Thyroid gland (tissue), 4 donors: ENCODE results near the gene SKA3. TPM values are rescaled to one million over a fixed set of nuclear protein-coding genes. Genes with fewer than 3 reads are reported as not detected.

ENCODE experiments used
- DNase-seq, 2 donors: peaks; one replicate each; pipeline ENCODE4 v3.0.0-alpha.2; 2019
- H3K27ac ChIP-seq, 3 donors: fragments of 200-600 bp; sonication (generic); 1 replicate in 2 of 3; 2 replicates in 1 of 3; pipeline ENCODE4 v1.5.1; 2016 to 2019; ENCODE audit warnings: mild to moderate bottlenecking in 1 of 3, moderate library complexity in 1 of 3
- H3K27me3 ChIP-seq: fragments of 200-600 bp; sonication (generic); one replicate; pipeline ENCODE4 v1.5.1; 2019
- H3K36me3 ChIP-seq, 2 donors: fragments of 200-600 bp; sonication (generic); one replicate each; pipeline ENCODE4 v1.5.1; 2016 to 2019
- H3K4me1 ChIP-seq, 2 donors: fragments of 200-600 bp; sonication (generic); one replicate each; pipeline ENCODE4 v1.5.1; 2017 to 2019
- H3K4me3 ChIP-seq, 3 donors: fragments of 200-600 bp; sonication (generic); replicated peaks in 1 of 3; 1 replicate in 2 of 3; 2 replicates in 1 of 3; pipeline ENCODE4 v1.5.1; 2016; ENCODE audit warnings: mild to moderate bottlenecking in 1 of 3
- H3K9me3 ChIP-seq: fragments of 200-600 bp; sonication (generic); one replicate; pipeline ENCODE4 v1.5.1; 2017
- CTCF ChIP-seq, 6 experiments: fragments of 200-600 bp in 3 of 6; fragments of 450-650 bp in 3 of 6; sonication (generic) in 3 of 6; IDR thresholded peaks; one replicate each; pipeline ENCODE4 v1.5.1; 2016 to 2019; ENCODE audit warnings: antibody characterized with exemption in 6 of 6, mild to moderate bottlenecking in 2 of 6, inconsistent platforms in 1 of 6, moderate library complexity in 1 of 6
- POLR2A ChIP-seq, 2 donors: fragments of 450-650 bp; IDR thresholded peaks; one replicate each; pipeline ENCODE4 v1.6.1; 2017; ENCODE audit warnings: antibody characterized with exemption in 2 of 2, mild to moderate bottlenecking in 2 of 2, moderate library complexity in 1 of 2
- WGBS, 2 donors: methylation state at CpG; one replicate each; pipeline ENCODE4 v1.1.5; 2017; 5-methylcytosine and 5-hydroxymethylcytosine counted together
- intact Hi-C: fragments of 100-400 bp; cut with DNase I; formaldehyde crosslinking; loops from one replicate; pipeline ENCODE4 v1.15.1; 2023
- small RNA-seq: library from RNA; depleted of rRNA; stranded (forward); fragments of <200 nt; gene quantifications from one replicate; pipeline ENCODE3, GENCODE V24; 2016
- total RNA-seq, 4 donors: library from RNA; depleted of rRNA; stranded (reverse); fragments of >200 nt; gene quantifications; one replicate each; pipeline ENCODE4 v1.2.3, GENCODE V29; 2016

SKA3 gene
- total RNA-seq, 4 donors from 2014 or later, result 1.3 to 1.4 TPM; not detected in 2

GRCh38 chr13:21104199-21105019, 71.9 kb downstream of the SKA3 start:
- Histone ChIP-seq H3K4me1 (no peaks in the 10 kb centered on the region), H3K27ac (no peak overlapping the region), H3K36me3 (no peaks in the 10 kb centered on the region), H3K9me3 (no peaks in the 10 kb centered on the region), H3K27me3 (no peaks in the 10 kb centered on the region), H3K4me3 (no peak overlapping the region)
- WGBS, 2 donors, result 92 to 93% methylated on average over 37 of the region's 37 CpGs
- intact Hi-C loops, result no loop called here
- TF ChIP-seq POLR2A (IDR thresholded peaks at IDR 0.05), result no peak
- TF ChIP-seq CTCF (IDR thresholded peaks at IDR 0.05), result no peak
- DNase-seq, result no peak

Small RNA genes within 50 kb of the gene (small RNA-seq; reads per million reads assigned to genes)
- gene AL158032.1 (not detected), gene RF00086 (not detected), gene RF02116 (not detected)

Other genes with a start within 250 kb of the SKA3 start
- 10 to 100 TPM; 33.0 to 69.6 (median 37.5) TPM for gene LATS2, start 115.0 kb downstream of the SKA3 start, total RNA-seq
- gene SAP18, start 36.4 kb downstream of the SKA3 start, total RNA-seq, result 100 to 1,000 TPM in 1 of 4 donors, 10 to 100 TPM in 3; 70.8 to 162 (median 88.6) TPM
- gene MRPL57, start 106 bp upstream of the SKA3 start, total RNA-seq, result 10 to 100 TPM; 23.5 to 65.8 (median 33.2) TPM